Measurements from ENCODE around the gene ASPM. TPM values are rescaled to one million over a fixed set of nuclear protein-coding genes. Genes with fewer than 3 reads are reported as not detected.

The ASPM gene
- polyA plus RNA-seq, 3 donors = 0.01 to 0.08 (median 0.05) TPM

DNA sequence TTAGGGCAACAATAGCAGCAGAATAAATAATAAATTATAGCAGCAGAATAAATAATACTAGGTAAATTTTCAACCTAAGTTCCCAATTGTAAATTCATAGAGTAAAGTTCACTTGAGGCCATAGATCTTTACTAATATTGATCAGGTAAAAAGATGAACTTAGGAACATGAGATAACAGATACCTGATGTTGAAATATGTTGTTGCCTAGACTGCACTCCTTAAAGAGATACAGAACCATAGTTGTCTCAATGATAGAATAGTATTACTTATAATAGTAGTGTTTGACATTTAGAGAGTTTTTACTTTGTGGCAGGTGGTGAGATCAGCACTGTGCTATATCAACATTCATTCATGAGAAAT lies 79.0 kb downstream of the ASPM start:
- H3K4me1 ChIP-seq (ENCODE audit: control insufficient read depth in 1 of 2, insufficient read depth in 2 of 2, low read length in 2 of 2) = no peaks in the 10 kb centered on the region
- no peak for DNase-seq
- peaks cover 0 to 13% of the 10 kb centered on the region in 2 donors for H3K9me3 ChIP-seq (replicated peaks in 1 of 2; ENCODE audit: control insufficient read depth in 1 of 2, insufficient read depth in 1 of 2, low read length in 2 of 2)
- H3K4me2 ChIP-seq (replicated peaks; ENCODE audit: extremely low read depth, low read length, poor library complexity, severe bottlenecking) = no peak overlapping the region
- Mint-ChIP-seq H3K4me3 (no peak overlapping the region), H3K36me3 (no peaks in the 10 kb centered on the region), H3K27me3 (ENCODE audit: low read depth in 3 of 3) (peaks cover 0 to 5% (median 2%) of the 10 kb centered on the region in 3 donors), H3K9me3 (peaks cover 7 to 16% (median 13%) of the 10 kb centered on the region in 7 donors), H3K27ac (no peak overlapping the region), H3K4me1 (no peaks in the 10 kb centered on the region)
- H3K27me3 ChIP-seq (ENCODE audit: control insufficient read depth in 2 of 2, insufficient read depth in 2 of 2, low read length in 2 of 2) = no peaks in the 10 kb centered on the region
- H4K20me1 ChIP-seq (ENCODE audit: insufficient read depth, low read length) = no peaks in the 10 kb centered on the region
- H3K79me2 ChIP-seq (ENCODE audit: insufficient read depth, low read length) = no peaks in the 10 kb centered on the region
- no peaks in the 10 kb centered on the region for H3K36me3 ChIP-seq (replicated peaks in 1 of 2; ENCODE audit: control insufficient read depth in 1 of 2, insufficient read depth in 2 of 2, low read length in 2 of 2)
- no peak overlapping the region for H3K27ac ChIP-seq (ENCODE audit: low read depth in 1 of 2, low read length in 2 of 2)
- TF ChIP-seq, protein P1, sequence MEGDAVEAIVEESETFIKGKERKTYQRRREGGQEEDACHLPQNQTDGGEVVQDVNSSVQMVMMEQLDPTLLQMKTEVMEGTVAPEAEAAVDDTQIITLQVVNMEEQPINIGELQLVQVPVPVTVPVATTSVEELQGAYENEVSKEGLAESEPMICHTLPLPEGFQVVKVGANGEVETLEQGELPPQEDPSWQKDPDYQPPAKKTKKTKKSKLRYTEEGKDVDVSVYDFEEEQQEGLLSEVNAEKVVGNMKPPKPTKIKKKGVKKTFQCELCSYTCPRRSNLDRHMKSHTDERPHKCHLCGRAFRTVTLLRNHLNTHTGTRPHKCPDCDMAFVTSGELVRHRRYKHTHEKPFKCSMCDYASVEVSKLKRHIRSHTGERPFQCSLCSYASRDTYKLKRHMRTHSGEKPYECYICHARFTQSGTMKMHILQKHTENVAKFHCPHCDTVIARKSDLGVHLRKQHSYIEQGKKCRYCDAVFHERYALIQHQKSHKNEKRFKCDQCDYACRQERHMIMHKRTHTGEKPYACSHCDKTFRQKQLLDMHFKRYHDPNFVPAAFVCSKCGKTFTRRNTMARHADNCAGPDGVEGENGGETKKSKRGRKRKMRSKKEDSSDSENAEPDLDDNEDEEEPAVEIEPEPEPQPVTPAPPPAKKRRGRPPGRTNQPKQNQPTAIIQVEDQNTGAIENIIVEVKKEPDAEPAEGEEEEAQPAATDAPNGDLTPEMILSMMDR (IDR thresholded peaks at IDR 0.05) = no peak
- H3K4me3 ChIP-seq (replicated peaks in 1 of 3; ENCODE audit: low read depth in 2 of 3, low read length in 3 of 3) = no peak overlapping the region
- H3K9ac ChIP-seq (ENCODE audit: insufficient read depth, low read length, poor library complexity, severe bottlenecking) = no peak overlapping the region
- intact Hi-C loops (cut with micrococcal nuclease) = no loop called here
- no peak overlapping the region for H2AFZ ChIP-seq (ENCODE audit: insufficient read depth, low read depth, low read length, poor library complexity, severe bottlenecking)

DNA sequence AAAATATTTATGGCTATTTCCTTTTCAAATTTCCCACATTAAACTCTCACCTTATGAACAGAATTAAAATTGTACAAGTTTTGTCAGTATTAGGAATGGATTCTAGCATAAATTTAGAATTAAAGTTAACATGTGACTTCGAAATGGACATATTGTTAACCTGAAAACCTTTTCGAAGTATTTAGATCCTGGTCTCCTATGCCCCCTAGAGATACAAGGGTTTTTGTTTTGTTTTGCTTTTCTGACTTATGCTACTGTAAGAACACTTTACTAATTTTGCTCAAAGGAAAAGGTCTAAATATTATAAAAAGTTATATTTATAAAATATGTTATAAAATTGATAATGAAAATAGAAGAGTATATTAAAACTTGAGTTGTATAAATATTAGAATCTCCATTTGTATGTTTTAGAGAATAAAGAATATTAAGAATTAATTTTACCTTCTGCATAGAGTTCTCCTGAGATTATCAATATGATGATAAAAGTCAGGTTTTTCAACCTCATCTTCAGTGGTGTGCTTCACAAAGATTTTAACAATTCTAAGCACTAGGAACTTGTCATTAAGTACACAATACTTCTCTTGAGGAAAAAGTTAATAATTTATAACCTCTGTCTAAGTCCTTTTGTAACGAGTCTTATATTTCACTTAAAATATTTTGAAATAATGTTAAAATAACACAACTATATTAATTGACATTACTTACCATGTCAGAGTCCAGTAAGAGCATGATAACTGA lies 79.6 kb downstream of the ASPM start, which contains the start of gene F13B:
Gene F13B, minus strand, starts transcription at position 542 of the 738 bp plus-strand sequence. Its CDS starts 37 bp downstream, at position 505.
- no peak within 1 kb of the TSS for H3K4me3 ChIP-seq (replicated peaks in 1 of 3; ENCODE audit: low read depth in 2 of 3, low read length in 3 of 3)
- no peaks in the 10 kb centered on the region for H3K27me3 ChIP-seq (ENCODE audit: control insufficient read depth in 2 of 2, insufficient read depth in 2 of 2, low read length in 2 of 2)
- no peaks in the 10 kb centered on the region for H4K20me1 ChIP-seq (ENCODE audit: insufficient read depth, low read length)
- WGBS (ENCODE audit: insufficient coverage) = no CpG with 5 or more reads among the region's 3 CpGs
- no peak within 1 kb of the TSS for H3K9ac ChIP-seq (ENCODE audit: insufficient read depth, low read length, poor library complexity, severe bottlenecking)
- peaks cover 0 to 5% (median 2%) of the 10 kb centered on the region in 3 donors for H3K27me3 Mint-ChIP-seq (ENCODE audit: low read depth in 3 of 3)
- no peak within 1 kb of the TSS for H2AFZ ChIP-seq (ENCODE audit: insufficient read depth, low read depth, low read length, poor library complexity, severe bottlenecking)
- no peaks in the 10 kb centered on the region for H3K36me3 Mint-ChIP-seq
- no peaks in the 10 kb centered on the region for H3K4me1 ChIP-seq (ENCODE audit: control insufficient read depth in 1 of 2, insufficient read depth in 2 of 2, low read length in 2 of 2)
- TF ChIP-seq, protein P1 (IDR thresholded peaks at IDR 0.05) = no peak
- H3K79me2 ChIP-seq (ENCODE audit: insufficient read depth, low read length) = no peaks in the 10 kb centered on the region
- H3K4me1 Mint-ChIP-seq = no peaks in the 10 kb centered on the region
- H3K4me3 Mint-ChIP-seq = no peak within 1 kb of the TSS
- H3K36me3 ChIP-seq (replicated peaks in 1 of 2; ENCODE audit: control insufficient read depth in 1 of 2, insufficient read depth in 2 of 2, low read length in 2 of 2) = no peaks in the 10 kb centered on the region
- H3K9me3 Mint-ChIP-seq = peaks cover 7 to 16% (median 13%) of the 10 kb centered on the region in 7 donors
- no peak within 1 kb of the TSS for H3K27ac Mint-ChIP-seq
- H3K27ac ChIP-seq (ENCODE audit: low read depth in 1 of 2, low read length in 2 of 2) = no peak within 1 kb of the TSS
- no peak within 1 kb of the TSS for H3K4me2 ChIP-seq (replicated peaks; ENCODE audit: extremely low read depth, low read length, poor library complexity, severe bottlenecking)
- intact Hi-C loops (cut with micrococcal nuclease) = no loop called here
- peaks cover 0 to 13% of the 10 kb centered on the region in 2 donors for H3K9me3 ChIP-seq (replicated peaks in 1 of 2; ENCODE audit: control insufficient read depth in 1 of 2, insufficient read depth in 1 of 2, low read length in 2 of 2)
- DNase-seq = no peak
